Endodermal cell (in vitro differentiated cells): ENCODE measurements around the gene SAMD8. TPM values are rescaled to one million over a fixed set of nuclear protein-coding genes. Genes with fewer than 3 reads are reported as not detected.

Experiments
- DNase-seq: peaks from one replicate; pipeline ENCODE4 v3.0.0-alpha.2; 2017
- H3K27ac ChIP-seq: 2 replicates; pipeline ENCODE4 v1.5.1; 2013; ENCODE audit warnings: mild to moderate bottlenecking, low read depth, low read length, moderate library complexity
- H3K27me3 ChIP-seq: 2 replicates; pipeline ENCODE4 v1.6.1; 2013; ENCODE audit warnings: mild to moderate bottlenecking, low read length, moderate library complexity; ENCODE audit not compliant: insufficient read depth, control insufficient read depth, poor library complexity, severe bottlenecking
- H3K36me3 ChIP-seq: 2 replicates; pipeline ENCODE4 v1.7.0; 2013; ENCODE audit warnings: mild to moderate bottlenecking, low read length, moderate library complexity; ENCODE audit not compliant: control insufficient read depth, insufficient read depth
- H3K4me1 ChIP-seq: one replicate; pipeline ENCODE4 v1.7.0; 2013; ENCODE audit warnings: low read length; ENCODE audit not compliant: control insufficient read depth, insufficient read depth
- H3K4me3 ChIP-seq: 2 replicates; pipeline ENCODE4 v1.5.1; 2013; ENCODE audit warnings: mild to moderate bottlenecking, low read length, moderate library complexity
- H3K9ac ChIP-seq: 2 replicates; pipeline ENCODE4 v1.6.1; 2013; ENCODE audit warnings: mild to moderate bottlenecking, low read length, moderate library complexity; ENCODE audit not compliant: poor library complexity, severe bottlenecking; ENCODE audit errors: extremely low read depth
- H3K9me3 ChIP-seq: 2 replicates; pipeline ENCODE4 v1.6.1; 2013; ENCODE audit warnings: mild to moderate bottlenecking, low read length, moderate library complexity; ENCODE audit not compliant: control insufficient read depth
- H3K27ac Mint-ChIP-seq: 2 replicates; pipeline ENCODE4 v1.8.0; 2020; ENCODE audit warnings: mixed read lengths
- H3K27me3 Mint-ChIP-seq: 2 replicates; pipeline ENCODE4 v1.8.0; 2021; ENCODE audit warnings: mild to moderate bottlenecking, mixed read lengths; ENCODE audit not compliant: insufficient read depth
- H3K36me3 Mint-ChIP-seq: 2 replicates; pipeline ENCODE4 v1.8.0; 2020; ENCODE audit warnings: low read depth, mixed read lengths
- H3K4me1 Mint-ChIP-seq: 2 replicates; pipeline ENCODE4 v1.8.0; 2020; ENCODE audit warnings: mixed read lengths
- H3K4me3 Mint-ChIP-seq: 2 replicates; pipeline ENCODE4 v1.8.0; 2020; ENCODE audit warnings: mild to moderate bottlenecking, moderate library complexity, mixed read lengths
- H3K9me3 Mint-ChIP-seq: 2 replicates; pipeline ENCODE4 v1.8.0; 2020; ENCODE audit warnings: mild to moderate bottlenecking, mixed read lengths
- WGBS, 2 experiments: methylation state at CpG; one replicate each; pipeline versions ENCODE4 v1.1.5 to v1.1.7; 2013; ENCODE audit warnings: missing lambda C conversion rate in 2 of 2, mixed read lengths in 1 of 2; ENCODE audit not compliant: insufficient coverage in 1 of 2, insufficient read length in 1 of 2; 5-methylcytosine and 5-hydroxymethylcytosine counted together
- total RNA-seq, 2 donors: library from RNA; stranded (reverse); fragmentation: NEBNext Ultra II Directional in 1 of 2; extraction: Animal tissue kit (Norgen Biotek cat#: 25700) in 1 of 2; gene quantifications; 2 replicates in 1 of 2; 3 replicates in 1 of 2; pipeline ENCODE4 v1.2.1, GENCODE V29; 2021
- TF ChIP-seq, protein P1 (sequence below): fragments of 200-600 bp; sonication (generic); conservative IDR thresholded peaks from 2 replicates; pipeline ENCODE4 v1.5.0; 2021; ENCODE audit warnings: antibody characterized with exemption, mild to moderate bottlenecking

The SAMD8 gene
- total RNA-seq, 2 donors from 2014 or later: 25.9 to 31.7 TPM

DNA sequence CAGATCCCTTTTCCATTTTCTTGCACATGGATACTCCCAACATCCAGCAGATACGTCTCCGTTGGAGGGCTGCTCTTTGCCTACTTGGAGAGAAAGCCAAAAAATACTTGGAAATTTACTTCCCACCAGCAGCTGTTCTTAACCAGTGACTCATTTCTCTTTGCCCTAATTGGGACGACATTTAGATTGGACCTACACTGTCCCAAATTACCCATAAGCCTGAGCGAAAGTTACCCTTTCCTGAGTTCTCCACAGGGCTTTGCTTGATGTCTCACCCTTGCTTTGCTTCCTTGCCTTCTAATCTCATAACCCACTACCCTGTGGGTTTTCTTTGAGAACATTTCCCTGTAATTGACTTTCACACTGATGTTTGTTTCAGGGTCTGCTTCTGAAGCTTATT is 48.1 kb downstream of the SAMD8 start:
- no peak for DNase-seq
- Mint-ChIP-seq H3K36me3 (peaks cover 15% of the 10 kb centered on the region), H3K27me3 (no peaks in the 10 kb centered on the region), H3K27ac (no peak overlapping the region), H3K4me1 (no peaks in the 10 kb centered on the region), H3K9me3 (peaks cover 3% of the 10 kb centered on the region), H3K4me3 (no peak overlapping the region)
- Histone ChIP-seq H3K4me1 (no peaks in the 10 kb centered on the region), H3K4me3 (no peak overlapping the region), H3K36me3 (peaks cover 8% of the 10 kb centered on the region), H3K9me3 (no peaks in the 10 kb centered on the region), H3K27ac (no peak overlapping the region), H3K9ac (no peak overlapping the region), H3K27me3 (no peaks in the 10 kb centered on the region)
- WGBS, 2 experiments: 92 to 98% methylated on average over 4 of the region's 4 CpGs
- TF ChIP-seq, protein P1, sequence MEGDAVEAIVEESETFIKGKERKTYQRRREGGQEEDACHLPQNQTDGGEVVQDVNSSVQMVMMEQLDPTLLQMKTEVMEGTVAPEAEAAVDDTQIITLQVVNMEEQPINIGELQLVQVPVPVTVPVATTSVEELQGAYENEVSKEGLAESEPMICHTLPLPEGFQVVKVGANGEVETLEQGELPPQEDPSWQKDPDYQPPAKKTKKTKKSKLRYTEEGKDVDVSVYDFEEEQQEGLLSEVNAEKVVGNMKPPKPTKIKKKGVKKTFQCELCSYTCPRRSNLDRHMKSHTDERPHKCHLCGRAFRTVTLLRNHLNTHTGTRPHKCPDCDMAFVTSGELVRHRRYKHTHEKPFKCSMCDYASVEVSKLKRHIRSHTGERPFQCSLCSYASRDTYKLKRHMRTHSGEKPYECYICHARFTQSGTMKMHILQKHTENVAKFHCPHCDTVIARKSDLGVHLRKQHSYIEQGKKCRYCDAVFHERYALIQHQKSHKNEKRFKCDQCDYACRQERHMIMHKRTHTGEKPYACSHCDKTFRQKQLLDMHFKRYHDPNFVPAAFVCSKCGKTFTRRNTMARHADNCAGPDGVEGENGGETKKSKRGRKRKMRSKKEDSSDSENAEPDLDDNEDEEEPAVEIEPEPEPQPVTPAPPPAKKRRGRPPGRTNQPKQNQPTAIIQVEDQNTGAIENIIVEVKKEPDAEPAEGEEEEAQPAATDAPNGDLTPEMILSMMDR: no peak

DNA sequence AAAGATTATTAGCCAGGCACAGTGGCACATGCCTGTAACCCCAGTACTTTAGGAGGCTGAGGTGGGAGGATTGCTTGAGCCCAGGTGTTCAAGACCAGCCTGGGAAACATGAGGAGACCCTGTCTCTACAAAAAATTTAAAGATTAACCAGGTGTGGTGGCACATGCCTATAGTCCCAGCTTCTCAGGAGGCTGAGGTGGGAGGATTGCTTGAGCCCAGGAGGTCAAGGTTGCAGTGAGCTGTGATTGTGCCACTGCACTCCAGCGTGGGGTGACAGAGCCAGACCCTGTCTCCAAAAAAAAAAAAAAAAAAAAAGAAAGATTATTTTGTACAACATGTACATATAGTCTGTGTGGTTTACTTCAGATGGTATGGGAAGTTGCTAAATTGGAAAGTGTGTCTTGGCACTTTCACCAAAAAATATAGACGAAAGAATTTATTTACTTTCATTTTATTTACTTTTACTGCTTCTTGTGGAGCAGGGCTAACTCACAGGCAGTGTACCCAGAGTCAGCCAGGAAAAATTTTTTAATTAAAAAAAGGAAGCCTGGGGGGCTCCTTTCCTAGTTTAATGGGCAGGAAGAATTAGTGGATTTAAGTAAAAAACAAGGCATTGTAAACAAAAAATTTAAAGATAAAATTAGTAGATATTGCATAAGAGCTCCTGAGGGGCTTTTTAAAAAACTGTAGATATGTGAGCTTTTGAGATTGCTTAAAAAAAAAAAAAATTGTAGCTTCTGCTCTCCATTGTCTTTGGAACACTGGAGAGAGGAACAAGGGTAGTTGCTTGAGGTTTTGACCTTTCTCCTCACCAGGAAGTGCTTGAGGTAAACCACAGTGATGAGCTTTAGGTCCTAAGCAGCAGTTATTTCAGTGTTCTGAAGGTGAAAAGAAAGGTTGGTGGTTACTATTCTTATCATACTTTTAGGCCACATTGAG is 54.5 kb downstream of the SAMD8 start:
- no peaks in the 10 kb centered on the region for H3K27me3 Mint-ChIP-seq

DNA sequence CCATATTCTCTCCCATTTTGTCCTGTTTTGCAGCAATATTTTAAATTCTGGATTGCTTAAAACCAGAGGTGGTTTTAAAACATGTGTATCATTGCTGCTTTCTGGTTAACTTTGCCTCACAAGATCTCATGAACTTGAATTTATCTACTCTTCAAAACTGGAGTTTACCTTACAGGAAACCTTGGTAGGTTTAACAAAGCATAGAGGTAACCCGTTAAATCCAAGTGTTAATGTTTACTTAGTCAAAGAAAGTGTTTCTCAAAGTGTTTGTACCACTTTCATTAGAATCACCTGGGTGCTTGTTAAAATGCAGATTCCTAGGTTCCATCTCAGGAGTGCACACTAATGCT is 55.1 kb downstream of the SAMD8 start:
- H3K9ac ChIP-seq: no peak overlapping the region
- peaks cover 18% of the 10 kb centered on the region for H3K36me3 ChIP-seq
- DNase-seq: no peak
- no peaks in the 10 kb centered on the region for H3K4me1 ChIP-seq
- H3K9me3 ChIP-seq: no peaks in the 10 kb centered on the region
- Mint-ChIP-seq H3K27me3 (no peaks in the 10 kb centered on the region), H3K36me3 (peaks cover 32% of the 10 kb centered on the region), H3K9me3 (no peaks in the 10 kb centered on the region), H3K4me1 (peaks cover 6% of the 10 kb centered on the region), H3K4me3 (no peak overlapping the region), H3K27ac (no peak overlapping the region)
- WGBS, 2 experiments: 96 to 100% methylated on average over 1 of the region's 1 CpG
- no peak overlapping the region for H3K4me3 ChIP-seq
- no peak overlapping the region for H3K27ac ChIP-seq
- no peaks in the 10 kb centered on the region for H3K27me3 ChIP-seq
- TF ChIP-seq, protein P1: no peak

More for the DNA sequence above, 54.5 kb downstream of the SAMD8 start:
- Mint-ChIP-seq H3K27ac (no peak overlapping the region), H3K4me1 (peaks cover 6% of the 10 kb centered on the region), H3K36me3 (peaks cover 32% of the 10 kb centered on the region), H3K9me3 (no peaks in the 10 kb centered on the region), H3K4me3 (no peak overlapping the region)
- DNase-seq: no peak
- 100% methylated on average over 1 of the region's 2 CpGs; no CpG with 5 or more reads in 1 of the 2 experiments for WGBS, 2 experiments
- TF ChIP-seq, protein P1: no peak
- no peaks in the 10 kb centered on the region for H3K27me3 ChIP-seq
- no peaks in the 10 kb centered on the region for H3K9me3 ChIP-seq
- H3K4me1 ChIP-seq: no peaks in the 10 kb centered on the region
- no peak overlapping the region for H3K4me3 ChIP-seq
- H3K9ac ChIP-seq: no peak overlapping the region
- H3K27ac ChIP-seq: no peak overlapping the region
- peaks cover 18% of the 10 kb centered on the region for H3K36me3 ChIP-seq
